Measurements from ENCODE around the gene ARID5B.

DNA sequence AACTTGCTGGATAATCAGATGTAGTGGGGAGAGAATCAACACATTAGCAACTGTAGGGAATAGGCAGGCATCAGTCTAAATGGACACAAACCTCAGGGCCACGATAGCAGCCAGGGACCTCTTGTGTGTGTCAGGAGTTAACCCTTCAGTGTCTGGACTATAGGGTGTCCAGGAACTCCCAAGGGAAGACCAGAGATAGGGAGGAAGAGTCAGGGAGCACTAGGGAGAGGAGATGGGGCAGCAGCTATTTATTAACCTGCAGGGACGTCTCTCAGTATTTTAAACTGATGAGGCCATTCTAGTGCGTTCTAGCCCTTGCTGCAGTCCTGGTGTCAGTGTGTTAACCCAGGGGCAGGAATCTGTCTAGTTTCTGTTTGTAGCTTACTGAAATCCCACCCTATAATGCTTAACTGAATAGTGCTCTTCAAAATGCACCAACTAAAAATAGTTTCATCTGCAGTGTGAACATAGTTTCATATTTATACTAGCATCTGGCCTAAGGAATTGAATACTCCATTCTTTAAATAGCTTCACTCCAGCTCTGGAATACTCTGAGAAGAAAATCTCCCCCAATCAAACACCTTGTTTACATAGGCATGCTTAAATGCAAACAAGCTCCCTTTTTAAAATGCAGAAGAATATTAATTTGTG, 62.7 kb downstream of the ARID5B start:
- TF ChIP-seq, protein P1, sequence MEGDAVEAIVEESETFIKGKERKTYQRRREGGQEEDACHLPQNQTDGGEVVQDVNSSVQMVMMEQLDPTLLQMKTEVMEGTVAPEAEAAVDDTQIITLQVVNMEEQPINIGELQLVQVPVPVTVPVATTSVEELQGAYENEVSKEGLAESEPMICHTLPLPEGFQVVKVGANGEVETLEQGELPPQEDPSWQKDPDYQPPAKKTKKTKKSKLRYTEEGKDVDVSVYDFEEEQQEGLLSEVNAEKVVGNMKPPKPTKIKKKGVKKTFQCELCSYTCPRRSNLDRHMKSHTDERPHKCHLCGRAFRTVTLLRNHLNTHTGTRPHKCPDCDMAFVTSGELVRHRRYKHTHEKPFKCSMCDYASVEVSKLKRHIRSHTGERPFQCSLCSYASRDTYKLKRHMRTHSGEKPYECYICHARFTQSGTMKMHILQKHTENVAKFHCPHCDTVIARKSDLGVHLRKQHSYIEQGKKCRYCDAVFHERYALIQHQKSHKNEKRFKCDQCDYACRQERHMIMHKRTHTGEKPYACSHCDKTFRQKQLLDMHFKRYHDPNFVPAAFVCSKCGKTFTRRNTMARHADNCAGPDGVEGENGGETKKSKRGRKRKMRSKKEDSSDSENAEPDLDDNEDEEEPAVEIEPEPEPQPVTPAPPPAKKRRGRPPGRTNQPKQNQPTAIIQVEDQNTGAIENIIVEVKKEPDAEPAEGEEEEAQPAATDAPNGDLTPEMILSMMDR (IDR thresholded peaks at IDR 0.05): no peak
- no peak for TF ChIP-seq POLR2A (IDR thresholded peaks at IDR 0.05)
